Fibroblast of mammary gland (primary cell): ENCODE measurements around the gene CARD14.
A peak's percentile ranks its signal among the peaks of the same experiment; 100 is the strongest.

Experiments used
- DNase-seq: peaks from one replicate; pipeline ENCODE4 v3.0.0-alpha.2; 2010; ENCODE audit warnings: low read depth
- H3K4me3 ChIP-seq: 2 replicates; pipeline ENCODE4 v1.5.1; 2011; ENCODE audit warnings: low read depth, mild to moderate bottlenecking, low read length, moderate library complexity; ENCODE audit not compliant: control insufficient read depth
- TF ChIP-seq, protein P1 (sequence below): conservative IDR thresholded peaks from 2 replicates; pipeline ENCODE4 v1.5.1; 2011; ENCODE audit warnings: low read depth, low read length, inconsistent platforms; ENCODE audit not compliant: control insufficient read depth, insufficient read depth

The CARD14 gene

DNA sequence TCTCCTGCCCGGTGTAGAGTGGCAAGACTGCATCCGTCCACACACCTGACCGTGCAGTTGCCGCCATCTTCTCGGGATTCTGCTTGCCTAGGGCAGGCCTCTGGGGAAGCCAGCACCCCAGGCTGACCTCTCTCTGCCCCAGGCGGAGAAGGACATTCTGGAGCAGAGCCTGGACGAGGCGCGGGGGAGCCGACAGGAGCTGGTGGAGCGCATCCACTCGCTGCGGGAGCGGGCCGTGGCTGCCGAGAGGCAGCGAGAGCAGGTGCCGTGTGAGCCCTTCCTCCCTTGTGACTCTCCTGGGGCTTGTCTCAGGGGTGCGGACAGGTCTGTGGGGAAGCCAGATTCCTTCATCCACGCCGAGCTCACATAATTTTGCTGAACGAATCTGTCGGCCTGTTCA, 19.8 kb downstream of the CARD14 start:
- TF ChIP-seq, protein P1, sequence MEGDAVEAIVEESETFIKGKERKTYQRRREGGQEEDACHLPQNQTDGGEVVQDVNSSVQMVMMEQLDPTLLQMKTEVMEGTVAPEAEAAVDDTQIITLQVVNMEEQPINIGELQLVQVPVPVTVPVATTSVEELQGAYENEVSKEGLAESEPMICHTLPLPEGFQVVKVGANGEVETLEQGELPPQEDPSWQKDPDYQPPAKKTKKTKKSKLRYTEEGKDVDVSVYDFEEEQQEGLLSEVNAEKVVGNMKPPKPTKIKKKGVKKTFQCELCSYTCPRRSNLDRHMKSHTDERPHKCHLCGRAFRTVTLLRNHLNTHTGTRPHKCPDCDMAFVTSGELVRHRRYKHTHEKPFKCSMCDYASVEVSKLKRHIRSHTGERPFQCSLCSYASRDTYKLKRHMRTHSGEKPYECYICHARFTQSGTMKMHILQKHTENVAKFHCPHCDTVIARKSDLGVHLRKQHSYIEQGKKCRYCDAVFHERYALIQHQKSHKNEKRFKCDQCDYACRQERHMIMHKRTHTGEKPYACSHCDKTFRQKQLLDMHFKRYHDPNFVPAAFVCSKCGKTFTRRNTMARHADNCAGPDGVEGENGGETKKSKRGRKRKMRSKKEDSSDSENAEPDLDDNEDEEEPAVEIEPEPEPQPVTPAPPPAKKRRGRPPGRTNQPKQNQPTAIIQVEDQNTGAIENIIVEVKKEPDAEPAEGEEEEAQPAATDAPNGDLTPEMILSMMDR, result no peak
- DNase-seq, result no peak
- H3K4me3 ChIP-seq, result no peak overlapping the region

DNA sequence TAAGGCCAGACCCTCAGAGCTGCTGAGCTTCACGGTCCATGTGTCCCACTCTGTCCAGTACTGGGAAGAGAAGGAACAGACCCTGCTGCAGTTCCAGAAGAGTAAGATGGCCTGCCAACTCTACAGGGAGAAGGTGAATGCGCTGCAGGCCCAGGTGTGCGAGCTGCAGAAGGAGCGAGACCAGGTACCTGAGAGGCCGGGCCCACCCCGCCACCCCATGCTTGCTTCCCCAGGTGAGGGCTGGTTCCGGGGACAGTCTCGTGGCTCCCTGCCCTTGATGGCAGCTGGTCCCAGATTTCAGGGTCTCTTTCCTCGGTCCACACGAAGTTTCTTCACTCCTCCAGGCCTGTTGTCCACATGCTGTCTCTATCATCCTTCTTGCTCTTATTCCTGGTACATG, 20.9 kb downstream of the CARD14 start:
- no peak for DNase-seq
- H3K4me3 ChIP-seq, result no peak overlapping the region

GRCh38 chr17:80191192-80191591, 21.4 kb downstream of the CARD14 start:
- TF ChIP-seq, protein P1, result no peak
- H3K4me3 ChIP-seq, result no peak overlapping the region
- DNase-seq, result no peak

More for the DNA sequence above, 20.9 kb downstream of the CARD14 start:
- TF ChIP-seq, protein P1, result no peak

GRCh38 chr17:80191865-80192661, 22.2 kb downstream of the CARD14 start:
- TF ChIP-seq, protein P1, result no peak
- no peak overlapping the region for H3K4me3 ChIP-seq
- no peak for DNase-seq

- no peak for DNase-seq
- TF ChIP-seq, protein P1, result no peak
- H3K4me3 ChIP-seq, result no peak overlapping the region
Measured at GRCh38 chr17:80195141-80195540, 25.3 kb downstream of the CARD14 start.

- DNase-seq, result no peak
- TF ChIP-seq, protein P1, result peak; percentile 90
- H3K4me3 ChIP-seq, result no peak overlapping the region
Measured at GRCh38 chr17:80195671-80196529, 26.1 kb downstream of the CARD14 start.
